ENCODE data around the gene MYO5B.

MYO5B gene

DNA sequence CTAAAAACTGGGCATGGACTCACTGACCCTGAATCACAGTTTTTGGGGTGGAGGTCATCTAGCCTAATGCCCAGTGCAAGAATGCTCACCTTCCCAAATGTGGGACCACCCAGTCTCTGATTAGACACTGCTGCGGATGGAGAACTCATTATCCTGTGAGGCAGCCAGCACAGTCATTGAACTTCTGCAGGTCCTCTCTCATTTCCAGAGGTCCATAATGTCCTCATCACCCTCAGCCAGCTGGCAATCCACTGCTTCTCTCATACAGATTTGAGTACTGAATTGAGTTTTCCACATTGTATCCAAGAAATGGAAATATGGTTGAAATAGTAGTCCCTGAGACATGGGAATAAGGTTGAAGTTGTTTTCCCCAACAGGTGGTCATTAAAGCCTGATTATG lies 5.0 kb upstream of the MYO5B start:
- Mint-ChIP-seq H3K9me3 (peaks cover 12% of the 10 kb centered on the region), H3K36me3 (ENCODE audit: low read depth) (no peaks in the 10 kb centered on the region), H3K27me3 (ENCODE audit: low read depth) (peaks cover 80% of the 10 kb centered on the region), H3K4me1 (peaks cover 30% of the 10 kb centered on the region), H3K4me3 (no peak overlapping the region), H3K27ac (no peak overlapping the region)
- TF ChIP-seq, protein P1, sequence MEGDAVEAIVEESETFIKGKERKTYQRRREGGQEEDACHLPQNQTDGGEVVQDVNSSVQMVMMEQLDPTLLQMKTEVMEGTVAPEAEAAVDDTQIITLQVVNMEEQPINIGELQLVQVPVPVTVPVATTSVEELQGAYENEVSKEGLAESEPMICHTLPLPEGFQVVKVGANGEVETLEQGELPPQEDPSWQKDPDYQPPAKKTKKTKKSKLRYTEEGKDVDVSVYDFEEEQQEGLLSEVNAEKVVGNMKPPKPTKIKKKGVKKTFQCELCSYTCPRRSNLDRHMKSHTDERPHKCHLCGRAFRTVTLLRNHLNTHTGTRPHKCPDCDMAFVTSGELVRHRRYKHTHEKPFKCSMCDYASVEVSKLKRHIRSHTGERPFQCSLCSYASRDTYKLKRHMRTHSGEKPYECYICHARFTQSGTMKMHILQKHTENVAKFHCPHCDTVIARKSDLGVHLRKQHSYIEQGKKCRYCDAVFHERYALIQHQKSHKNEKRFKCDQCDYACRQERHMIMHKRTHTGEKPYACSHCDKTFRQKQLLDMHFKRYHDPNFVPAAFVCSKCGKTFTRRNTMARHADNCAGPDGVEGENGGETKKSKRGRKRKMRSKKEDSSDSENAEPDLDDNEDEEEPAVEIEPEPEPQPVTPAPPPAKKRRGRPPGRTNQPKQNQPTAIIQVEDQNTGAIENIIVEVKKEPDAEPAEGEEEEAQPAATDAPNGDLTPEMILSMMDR (IDR thresholded peaks at IDR 0.05; ENCODE audit: unreplicated experiment in 3 of 3) = no peak

DNA sequence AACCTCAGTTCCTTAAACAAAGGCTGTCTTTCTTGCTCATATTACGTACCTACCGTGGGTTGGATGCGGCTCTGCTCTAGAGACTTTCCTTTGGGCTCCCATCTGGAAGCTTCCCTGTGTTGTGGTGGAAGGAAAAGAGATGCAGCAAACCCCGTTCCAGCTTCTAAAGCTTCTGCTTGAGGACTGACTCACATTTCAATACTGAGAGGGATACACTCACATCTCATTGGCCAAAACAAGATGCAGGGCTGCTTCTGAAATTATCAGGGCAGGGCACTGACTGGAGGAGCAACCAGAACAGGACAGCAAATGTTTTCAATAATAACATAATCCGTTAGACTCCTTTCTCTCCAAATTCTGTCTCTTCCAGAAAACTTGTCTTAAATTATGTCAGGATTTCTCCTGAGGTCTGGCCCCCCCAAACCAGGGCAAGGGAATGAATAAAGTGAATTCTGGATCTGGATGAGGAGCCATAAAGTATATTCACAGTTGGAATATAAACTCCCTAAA lies 4.5 kb upstream of the MYO5B start:
- TF ChIP-seq, protein P1 (IDR thresholded peaks at IDR 0.05; ENCODE audit: unreplicated experiment in 3 of 3) = no peak
- peaks cover 75% of the 10 kb centered on the region for H3K27me3 Mint-ChIP-seq (ENCODE audit: low read depth)

DNA sequence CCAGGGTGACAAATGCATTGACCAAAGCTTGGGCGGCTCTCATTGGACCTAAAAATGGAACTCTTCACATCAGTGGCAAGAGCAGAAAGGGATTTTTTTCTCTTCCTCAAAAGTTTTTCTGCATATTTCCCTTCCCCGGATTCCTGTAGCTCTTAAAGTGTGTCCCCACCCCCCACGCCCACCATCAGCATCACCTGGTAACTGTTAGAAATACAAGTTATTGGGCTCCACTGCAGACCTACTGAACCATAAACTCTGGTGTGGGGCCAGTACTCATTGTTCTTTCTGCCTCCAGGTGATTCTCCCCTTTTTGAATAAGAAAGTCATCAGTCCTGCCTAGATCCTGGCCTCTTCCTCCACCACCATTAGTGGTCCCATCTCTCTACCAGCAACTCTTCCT lies 1.3 kb upstream of the MYO5B start:
- H3K9me3 Mint-ChIP-seq = peaks cover 14% of the 10 kb centered on the region
- TF ChIP-seq, protein P1 (IDR thresholded peaks at IDR 0.05; ENCODE audit: unreplicated experiment in 3 of 3) = no peak
- H3K4me3 Mint-ChIP-seq = peak overlapping the region; percentile 80
- no peaks in the 10 kb centered on the region for H3K36me3 Mint-ChIP-seq (ENCODE audit: low read depth)
- no peak overlapping the region for H3K27ac Mint-ChIP-seq
- peaks cover 22% of the 10 kb centered on the region for H3K4me1 Mint-ChIP-seq
- H3K27me3 Mint-ChIP-seq (ENCODE audit: low read depth) = peaks cover 81% of the 10 kb centered on the region

More for the DNA sequence above, 4.5 kb upstream of the MYO5B start:
- peaks cover 27% of the 10 kb centered on the region for H3K4me1 Mint-ChIP-seq
- peak overlapping the region in 1 of 3 experiments; percentile 14 for H3K27ac Mint-ChIP-seq
- peaks cover 12% of the 10 kb centered on the region for H3K9me3 Mint-ChIP-seq
- H3K4me3 Mint-ChIP-seq = peak overlapping the region in 2 of 3 experiments; percentile 39 to 45
- no peaks in the 10 kb centered on the region for H3K36me3 Mint-ChIP-seq (ENCODE audit: low read depth)

DNA sequence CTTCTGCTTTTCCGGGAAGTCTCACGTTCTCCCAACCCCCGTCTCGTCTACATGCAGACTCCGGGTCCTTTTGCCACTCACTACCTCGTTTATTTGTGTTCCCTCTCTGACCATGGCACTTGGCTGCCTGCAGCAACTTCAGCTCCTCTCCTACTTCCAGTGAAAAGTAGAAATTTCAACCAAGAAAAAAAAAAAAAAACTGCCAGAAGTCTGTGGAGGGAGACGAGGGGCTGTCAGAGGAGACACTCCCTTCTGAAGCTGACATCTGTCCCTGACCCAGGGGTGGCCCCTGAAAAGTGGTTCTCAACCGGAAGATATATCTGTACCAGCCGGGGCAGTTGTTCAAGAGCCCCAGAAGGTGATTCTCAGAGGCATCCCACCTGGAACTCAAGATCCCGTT lies 742 bp upstream of the MYO5B start:
- Mint-ChIP-seq H3K9me3 (peaks cover 11% of the 10 kb centered on the region), H3K36me3 (ENCODE audit: low read depth) (no peaks in the 10 kb centered on the region), H3K4me3 (peak overlapping the region; percentile 80 to 84 (median 80)), H3K27me3 (ENCODE audit: low read depth) (peaks cover 84% of the 10 kb centered on the region), H3K27ac (peak overlapping the region in 1 of 3 experiments; percentile 17), H3K4me1 (peaks cover 22% of the 10 kb centered on the region)
- TF ChIP-seq, protein P1 (IDR thresholded peaks at IDR 0.05; ENCODE audit: unreplicated experiment in 3 of 3) = no peak

DNA sequence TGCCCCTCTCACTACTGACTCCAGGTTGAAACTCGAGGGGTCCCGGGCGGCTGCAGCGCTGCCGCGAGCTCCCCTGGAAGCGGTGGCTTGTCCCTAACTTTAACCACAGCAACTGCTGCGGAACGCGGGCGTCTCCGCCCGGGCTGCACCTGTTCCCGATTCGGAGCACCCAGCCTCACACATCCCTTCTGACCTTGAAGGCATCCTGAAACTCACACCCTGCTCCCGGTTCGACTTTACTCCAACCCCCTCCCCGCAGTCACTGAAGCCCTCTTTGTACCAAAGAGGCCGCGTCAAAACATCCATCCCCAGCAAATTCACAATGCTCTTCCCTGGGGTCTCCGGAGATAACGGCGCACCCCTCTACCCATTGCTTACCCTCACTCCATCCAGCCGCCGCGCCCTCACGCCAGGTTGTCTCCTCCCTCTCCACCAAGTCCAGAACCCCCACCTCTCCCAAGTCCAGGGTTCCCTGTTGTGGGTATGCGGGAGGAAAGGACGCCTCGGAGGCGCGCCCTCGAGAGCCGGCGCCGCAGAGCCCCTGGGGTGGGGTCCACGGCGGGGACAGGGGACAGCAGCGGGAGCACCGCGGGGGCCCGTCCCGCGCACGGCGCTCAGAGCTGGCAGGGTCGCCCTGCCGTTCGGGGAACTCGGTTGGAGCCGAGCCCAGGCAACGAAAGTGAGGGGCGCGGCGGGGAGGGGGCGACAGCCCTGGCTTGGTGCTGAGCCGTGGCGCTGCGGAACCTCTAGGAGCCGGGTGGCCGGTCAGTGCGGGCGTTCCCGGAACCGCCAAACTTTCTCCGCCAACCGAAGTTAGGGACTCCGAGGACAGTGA lies 934 bp downstream of the MYO5B start:
- peaks cover 7% of the 10 kb centered on the region for H3K9me3 Mint-ChIP-seq
- peaks cover 88% of the 10 kb centered on the region for H3K27me3 Mint-ChIP-seq (ENCODE audit: low read depth)
- H3K4me3 Mint-ChIP-seq = peak overlapping the region; percentile 80 to 85 (median 84)
- no peaks in the 10 kb centered on the region for H3K36me3 Mint-ChIP-seq (ENCODE audit: low read depth)
- H3K4me1 Mint-ChIP-seq = peaks cover 18% of the 10 kb centered on the region
- H3K27ac Mint-ChIP-seq = no peak overlapping the region
- TF ChIP-seq, protein P1 (IDR thresholded peaks at IDR 0.05; ENCODE audit: unreplicated experiment in 3 of 3) = no peak
